GM19099 (cell line): ENCODE data around the gene OSBP.

Source experiments
- POLR2A ChIP-seq: IDR thresholded peaks from 3 replicates; pipeline ENCODE4 v1.6.1; 2011; ENCODE audit warnings: low read depth; ENCODE audit not compliant: insufficient read length; ENCODE audit errors: extremely low read depth

Gene OSBP

DNA sequence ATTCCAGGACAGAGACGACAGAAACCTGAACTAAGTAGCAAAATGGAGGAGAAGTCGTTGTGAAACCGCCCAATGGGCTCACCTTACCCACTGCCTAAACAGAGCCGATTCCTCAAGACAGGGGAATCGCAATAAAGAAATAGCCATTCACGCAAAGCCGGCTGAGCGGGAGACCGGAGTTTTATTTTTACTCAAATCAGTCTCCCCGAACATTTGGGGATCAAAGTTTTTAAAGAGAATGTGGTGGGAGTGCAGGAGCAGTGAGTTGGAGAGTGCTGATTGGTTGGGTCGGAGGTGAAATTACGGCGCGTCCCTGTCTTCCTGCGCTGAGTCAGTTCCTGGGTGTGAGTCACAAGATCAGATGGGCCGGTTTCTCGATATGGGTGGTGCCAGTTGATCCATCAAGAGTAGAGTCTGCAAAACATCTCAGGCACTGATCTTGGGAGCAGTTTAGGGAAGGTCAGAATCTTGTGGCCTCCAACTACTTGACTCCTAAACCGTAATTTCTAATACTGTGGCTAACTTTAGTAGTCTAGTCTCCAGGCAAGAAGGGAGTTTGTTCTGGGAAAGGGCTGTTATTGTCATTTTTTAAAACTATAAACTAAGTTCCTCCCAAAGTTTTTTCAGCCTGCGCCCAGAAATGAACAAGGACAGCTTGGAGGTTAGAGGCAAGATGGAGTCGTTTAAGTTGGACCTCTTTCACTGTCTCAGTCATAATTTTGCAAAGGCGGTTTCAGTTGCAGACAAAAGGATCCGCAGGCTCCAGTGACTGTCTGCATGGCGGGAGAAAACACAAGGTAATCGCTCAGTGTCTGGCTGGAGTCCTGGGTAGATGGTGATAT lies 70.2 kb downstream of the OSBP start:
- TF ChIP-seq POLR2A, result no peak

GRCh38 chr11:59544869-59545178 lies 70.8 kb downstream of the OSBP start:
- no peak for TF ChIP-seq POLR2A

GRCh38 chr11:59542142-59542810 lies 73.3 kb downstream of the OSBP start:
- no peak for TF ChIP-seq POLR2A

- TF ChIP-seq POLR2A, result no peak
Observed at GRCh38 chr11:59534676-59535075, 80.9 kb downstream of the OSBP start.

DNA sequence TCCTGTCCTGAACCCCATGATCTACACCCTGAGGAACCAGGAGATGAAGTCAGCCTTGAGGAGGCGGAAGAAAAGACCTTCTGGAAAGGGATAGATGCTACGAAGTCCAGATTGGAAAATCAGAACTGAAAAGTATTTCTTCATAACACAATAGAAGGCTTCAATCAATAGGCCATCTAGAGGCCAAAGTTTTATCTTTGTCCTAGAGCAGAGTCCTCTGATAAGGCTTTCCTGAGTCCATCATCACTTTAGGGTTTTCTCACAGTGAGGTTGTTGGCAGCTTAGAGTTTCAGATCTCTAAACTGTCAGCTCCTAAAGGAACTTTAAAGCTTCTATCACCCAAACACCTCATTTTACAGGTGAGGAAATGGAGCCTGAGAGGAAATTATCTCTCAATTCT lies 83.0 kb downstream of the OSBP start:
- TF ChIP-seq POLR2A, result no peak

DNA sequence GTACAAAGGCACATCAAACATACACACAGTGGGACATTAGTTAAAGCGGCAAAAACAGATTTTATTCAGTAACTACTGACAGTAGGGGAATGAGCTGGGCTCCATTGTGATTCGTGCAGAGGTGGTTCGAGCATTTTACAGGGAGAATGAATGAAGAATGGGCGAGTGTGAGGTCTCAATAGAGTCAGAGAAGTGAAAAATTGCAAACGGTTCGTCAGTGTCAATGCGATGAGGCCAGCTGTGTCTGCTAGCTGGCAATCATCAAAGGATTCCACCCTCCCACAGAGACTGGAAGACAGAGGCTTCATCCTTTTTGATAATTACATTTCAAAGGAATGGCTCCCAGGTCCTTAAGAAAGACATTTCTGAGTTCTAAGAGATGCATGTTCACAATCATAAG lies 86.9 kb downstream of the OSBP start:
- no peak for TF ChIP-seq POLR2A
